H1 (cell line): ENCODE measurements around the gene PLPP4. TPM values are rescaled to one million over a fixed set of nuclear protein-coding genes. Genes with fewer than 3 reads are reported as not detected.

Experiments used
- NANOG ChIP-seq: IDR thresholded peaks from 2 replicates; pipeline ENCODE4 v1.6.1; 2011; ENCODE audit warnings: low read length, low read depth, mild to moderate bottlenecking, inconsistent platforms; ENCODE audit not compliant: insufficient read depth, poor library complexity, severe bottlenecking
- polyA plus RNA-seq, 7 experiments: library from polyadenylated mRNA; depleted of rRNA in 3 of 7; stranded (reverse) in 5 of 7; unstranded in 2 of 7; fragments of >200 nt in 5 of 7; fragments of 200-250 nt in 2 of 7; gene quantifications; 1 replicate in 5 of 7; 2 replicates in 1 of 7; 4 replicates in 1 of 7; pipeline versions ENCODE4 v1.2.1 to v1.2.3, GENCODE V29; 2011 to 2013; ENCODE audit warnings: missing spikeins in 2 of 7, mixed read lengths in 2 of 7
- total RNA-seq: library from RNA; stranded (reverse); fragmentation: NEBNext Ultra II Directional; extraction: Animal tissue kit (Norgen Biotek cat#: 25700); gene quantifications from 2 replicates; pipeline ENCODE4 v1.2.1, GENCODE V29; 2021

Gene PLPP4
- total and polyA plus RNA-seq, 2 of the 8 experiments (the other 6 are each of a cell fraction or from before 2014, with no cell fraction given) = 0.30 TPM; not detected in 1

DNA sequence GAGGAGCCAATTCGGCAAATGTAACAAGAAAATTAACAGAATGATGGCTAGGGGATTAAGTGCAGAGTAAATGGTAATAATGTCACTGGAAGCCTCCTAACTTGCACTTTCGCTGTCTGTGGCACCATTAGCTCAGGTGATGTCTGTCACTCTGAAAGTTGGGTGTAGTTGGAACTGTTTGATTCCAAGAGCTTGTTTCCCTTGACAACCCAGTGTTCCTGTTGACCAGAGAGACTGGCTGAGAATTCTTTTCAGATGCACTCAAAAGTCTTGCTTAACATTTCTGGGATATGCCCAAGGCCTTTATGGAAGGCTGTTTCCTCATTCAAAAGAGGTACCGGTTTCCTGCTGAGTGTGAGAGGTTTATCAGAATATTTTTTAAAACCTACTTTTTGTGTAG is 49.6 kb downstream of the PLPP4 start (continued):
- no peak for TF ChIP-seq NANOG
